Measurements from ENCODE around the gene PCBP3. TPM values are rescaled to one million over a fixed set of nuclear protein-coding genes. Genes with fewer than 3 reads are reported as not detected.

Gene PCBP3
- total RNA-seq, 4 donors from 2014 or later = 0.77 to 8.6 (median 3.2) TPM; not detected in 1

GRCh38 chr21:45954261-45954660 is 310.7 kb downstream of the PCBP3 start:
- Histone ChIP-seq H3K27me3 (no peaks in the 10 kb centered on the region), H3K4me1 (peaks cover 5 to 16% of the 10 kb centered on the region in 2 donors), H3K9me3 (no peaks in the 10 kb centered on the region), H3K4me3 (no peak overlapping the region), H3K27ac (peak overlapping the region; percentile 82 to 84), H3K36me3 (no peaks in the 10 kb centered on the region)
- peak; percentile 51 to 59 for DNase-seq
- TF ChIP-seq CTCF (IDR thresholded peaks at IDR 0.05) (peak in 3 of 4 experiments; percentile 15 to 41 (median 39)), POLR2A (IDR thresholded peaks at IDR 0.05) (no peak)
- intact Hi-C loops (cut with DNase I; ENCODE audit: low total_unique reads) = no loop called here

DNA sequence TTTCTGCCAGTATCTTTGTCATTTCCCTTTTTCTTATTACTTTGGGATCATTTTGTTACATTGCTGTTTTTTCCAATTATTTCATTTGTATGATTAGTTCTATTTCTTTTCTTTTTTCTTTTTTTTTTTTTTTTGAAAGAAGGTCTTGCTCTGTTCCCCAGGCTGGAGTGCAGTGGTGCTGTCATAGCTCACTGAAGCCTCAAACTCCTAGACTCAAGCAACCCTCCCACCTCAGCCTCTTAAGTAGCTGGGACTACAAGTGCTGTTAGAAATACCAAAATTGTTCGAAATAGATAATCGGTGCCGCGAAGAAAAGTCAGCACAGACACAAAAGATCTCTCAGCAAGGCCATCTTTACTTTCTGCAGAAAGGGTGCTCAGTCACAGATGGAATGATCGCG is 311.4 kb downstream of the PCBP3 start:
- intact Hi-C loops (cut with DNase I; ENCODE audit: low total_unique reads) = no loop called here
- DNase-seq = no peak
- H3K4me1 ChIP-seq = peaks cover 5 to 12% of the 10 kb centered on the region in 2 donors
- no peak for TF ChIP-seq POLR2A (IDR thresholded peaks at IDR 0.05)
- no peak for TF ChIP-seq CTCF (IDR thresholded peaks at IDR 0.05)
- H3K4me3 ChIP-seq = no peak overlapping the region
- H3K27ac ChIP-seq = peak overlapping the region in 1 of 2 donors; percentile 82
- H3K36me3 ChIP-seq = no peaks in the 10 kb centered on the region
- H3K27me3 ChIP-seq = no peaks in the 10 kb centered on the region
- no peaks in the 10 kb centered on the region for H3K9me3 ChIP-seq

GRCh38 chr21:45957551-45957950 is 314.0 kb downstream of the PCBP3 start:
- Histone ChIP-seq H3K4me3 (no peak overlapping the region), H3K27ac (peak overlapping the region; percentile 68 to 74), H3K27me3 (no peaks in the 10 kb centered on the region)

GRCh38 chr21:45957981-45958600 is 314.6 kb downstream of the PCBP3 start:
- peak in 1 of 2 donors; percentile 59 for DNase-seq
- peaks cover 0 to 5% of the 10 kb centered on the region in 2 donors for H3K4me1 ChIP-seq
- no peaks in the 10 kb centered on the region for H3K36me3 ChIP-seq
- no peaks in the 10 kb centered on the region for H3K9me3 ChIP-seq
- TF ChIP-seq CTCF (IDR thresholded peaks at IDR 0.05) = no peak
- no peak for TF ChIP-seq POLR2A (IDR thresholded peaks at IDR 0.05)
- H3K27ac ChIP-seq = peak overlapping the region; percentile 68 to 74
- intact Hi-C loops (cut with DNase I; ENCODE audit: low total_unique reads) = no loop called here
- no peak overlapping the region for H3K4me3 ChIP-seq
- no peaks in the 10 kb centered on the region for H3K27me3 ChIP-seq

More at GRCh38 chr21:45957551-45957950, 314.0 kb downstream of the PCBP3 start:
- Histone ChIP-seq H3K36me3 (no peaks in the 10 kb centered on the region), H3K9me3 (no peaks in the 10 kb centered on the region), H3K4me1 (peaks cover 0 to 5% of the 10 kb centered on the region in 2 donors)
- intact Hi-C loops (cut with DNase I; ENCODE audit: low total_unique reads) = no loop called here
- DNase-seq = no peak
- no peak for TF ChIP-seq CTCF (IDR thresholded peaks at IDR 0.05)
- TF ChIP-seq POLR2A (IDR thresholded peaks at IDR 0.05) = no peak

GRCh38 chr21:45959182-45959581 is 315.7 kb downstream of the PCBP3 start:
- H3K36me3 ChIP-seq = no peaks in the 10 kb centered on the region
- no peaks in the 10 kb centered on the region for H3K27me3 ChIP-seq
- H3K4me1 ChIP-seq = no peaks in the 10 kb centered on the region
- TF ChIP-seq POLR2A (IDR thresholded peaks at IDR 0.05) = no peak
- TF ChIP-seq CTCF (IDR thresholded peaks at IDR 0.05) = no peak
- no peaks in the 10 kb centered on the region for H3K9me3 ChIP-seq
- intact Hi-C loops (cut with DNase I; ENCODE audit: low total_unique reads) = no loop called here
- DNase-seq = no peak
- H3K4me3 ChIP-seq = no peak overlapping the region
- peak overlapping the region; percentile 68 to 74 for H3K27ac ChIP-seq
